Retinal pigment epithelial cell (primary cell): Measurements from ENCODE around the gene RXRA.

Source experiments
- DNase-seq: peaks from one replicate; pipeline ENCODE4 v3.0.0-alpha.2; 2010; ENCODE audit warnings: low read depth
- H3K4me3 ChIP-seq: 2 replicates; pipeline ENCODE4 v1.5.1; 2011; ENCODE audit warnings: mild to moderate bottlenecking, low read length, control low read depth, moderate library complexity
- CTCF ChIP-seq: conservative IDR thresholded peaks from 2 replicates; pipeline ENCODE4 v1.5.1; 2011; ENCODE audit warnings: low read depth, low read length, control low read depth, inconsistent platforms

RXRA gene

GRCh38 chr9:134289241-134289875, 36.9 kb upstream of the RXRA start:
- H3K4me3 ChIP-seq, result no peak overlapping the region
- no peak for TF ChIP-seq CTCF
- DNase-seq, result no peak

GRCh38 chr9:134290603-134291451, 35.4 kb upstream of the RXRA start:
- TF ChIP-seq CTCF, result no peak

GRCh38 chr9:134291452-134291881, 34.8 kb upstream of the RXRA start:
- H3K4me3 ChIP-seq, result no peak overlapping the region
- TF ChIP-seq CTCF, result no peak
- DNase-seq, result no peak

More at GRCh38 chr9:134290603-134291451, 35.4 kb upstream of the RXRA start:
- DNase-seq, result no peak
- H3K4me3 ChIP-seq, result no peak overlapping the region

- H3K4me3 ChIP-seq, result no peak overlapping the region
These were observed 34.0 kb upstream of the RXRA start for GRCh38 chr9:134291961-134292871.

GRCh38 chr9:134293031-134293521, 33.2 kb upstream of the RXRA start:
- no peak for DNase-seq
- no peak for TF ChIP-seq CTCF
- no peak overlapping the region for H3K4me3 ChIP-seq

More at GRCh38 chr9:134291961-134292871, 34.0 kb upstream of the RXRA start:
- no peak for DNase-seq
- no peak for TF ChIP-seq CTCF

GRCh38 chr9:134293611-134294152, 32.6 kb upstream of the RXRA start:
- TF ChIP-seq CTCF, result no peak
- no peak overlapping the region for H3K4me3 ChIP-seq
- DNase-seq, result no peak
